ENCODE measurements around the gene SMAD2.

SMAD2 gene

GRCh38 chr18:47826157-47827074, 104.0 kb downstream of the SMAD2 start:
- DNase-seq (ENCODE audit: low spot score), result no peak
- no peak for TF ChIP-seq CTCF (IDR thresholded peaks at IDR 0.05; ENCODE audit: extremely low read depth, missing control alignments)

GRCh38 chr18:47821314-47821713, 109.1 kb downstream of the SMAD2 start:
- no peak for DNase-seq (ENCODE audit: low spot score)
- TF ChIP-seq CTCF (IDR thresholded peaks at IDR 0.05; ENCODE audit: extremely low read depth, missing control alignments), result no peak

GRCh38 chr18:47817795-47818077, 112.7 kb downstream of the SMAD2 start:
- DNase-seq (ENCODE audit: low spot score), result no peak
- no peak for TF ChIP-seq CTCF (IDR thresholded peaks at IDR 0.05; ENCODE audit: extremely low read depth, missing control alignments)

- no peak for DNase-seq (ENCODE audit: low spot score)
- TF ChIP-seq CTCF (IDR thresholded peaks at IDR 0.05; ENCODE audit: extremely low read depth, missing control alignments), result no peak
Measured at GRCh38 chr18:47817017-47817794, 113.3 kb downstream of the SMAD2 start.

GRCh38 chr18:47815486-47816270, 114.8 kb downstream of the SMAD2 start:
- no peak for TF ChIP-seq CTCF (IDR thresholded peaks at IDR 0.05; ENCODE audit: extremely low read depth, missing control alignments)
- peak; percentile 10 for DNase-seq (ENCODE audit: low spot score)

- no peak for DNase-seq (ENCODE audit: low spot score)
- no peak for TF ChIP-seq CTCF (IDR thresholded peaks at IDR 0.05; ENCODE audit: extremely low read depth, missing control alignments)
Measured at GRCh38 chr18:47809420-47809819, 121.0 kb downstream of the SMAD2 start.

All from GM20000 (cell line).